CD4-positive, alpha-beta memory T cell (primary cell): ENCODE results near the gene NT5C3A. TPM values are rescaled to one million over a fixed set of nuclear protein-coding genes. Genes with fewer than 3 reads are reported as not detected.

Source experiments
- CTCF ChIA-PET: fragments of 350-600 bp; sonication (Branson Sonifier 250); formaldehyde crosslinking; loops from one replicate; lab custom pipeline; 2021; ENCODE audit warnings: inconsistent platforms; ENCODE audit not compliant: partially characterized antibody; lab: Charles Lee
- POLR2A ChIA-PET: fragments of 350-600 bp; sonication (Branson Sonifier 250); formaldehyde crosslinking; loops from one replicate; lab custom pipeline; 2021; ENCODE audit not compliant: partially characterized antibody; lab: Charles Lee
- DNase-seq, 5 donors: peaks; one replicate each; pipeline versions ENCODE4 v3.0.0 to v3.0.0-alpha.2; 2020 to 2022; ENCODE audit warnings: mixed read lengths in 1 of 5
- H3K27ac ChIP-seq: one replicate; pipeline ENCODE4 v1.7.0; 2013; ENCODE audit warnings: low read depth, low read length
- H3K27me3 ChIP-seq: 2 replicates; pipeline ENCODE4 v1.7.0; 2013; ENCODE audit warnings: mild to moderate bottlenecking, low read length, moderate library complexity; ENCODE audit not compliant: insufficient read depth
- H3K36me3 ChIP-seq: 2 replicates; pipeline ENCODE4 v1.7.0; 2013; ENCODE audit warnings: mild to moderate bottlenecking, low read length, moderate library complexity; ENCODE audit not compliant: insufficient read depth
- H3K4me1 ChIP-seq: 2 replicates; pipeline ENCODE4 v1.7.0; 2013; ENCODE audit warnings: mild to moderate bottlenecking, low read length, moderate library complexity; ENCODE audit not compliant: insufficient read depth
- H3K4me3 ChIP-seq, 2 donors: one replicate each; pipeline ENCODE4 v1.7.0; 2013; ENCODE audit warnings: low read length in 2 of 2, mild to moderate bottlenecking in 1 of 2
- H3K9me3 ChIP-seq, 2 donors: one replicate each; pipeline ENCODE4 v1.7.0; 2013; ENCODE audit warnings: low read length in 2 of 2, control low read depth in 1 of 2; ENCODE audit not compliant: control insufficient read depth in 1 of 2
- H3K27ac Mint-ChIP-seq, 7 donors: one replicate each; pipeline ENCODE4 v1.8.0; 2020 to 2021; ENCODE audit warnings: mixed read lengths in 7 of 7, mild to moderate bottlenecking in 6 of 7, inconsistent platforms in 3 of 7, moderate library complexity in 3 of 7
- H3K27me3 Mint-ChIP-seq, 2 donors: one replicate each; pipeline ENCODE4 v1.8.0; 2020 to 2021; ENCODE audit warnings: mixed read lengths in 2 of 2
- H3K36me3 Mint-ChIP-seq, 2 donors: one replicate each; pipeline ENCODE4 v1.8.0; 2020 to 2021; ENCODE audit warnings: mixed read lengths in 2 of 2, inconsistent platforms in 1 of 2, mild to moderate bottlenecking in 1 of 2
- H3K4me1 Mint-ChIP-seq, 4 donors: one replicate each; pipeline ENCODE4 v1.8.0; 2020 to 2021; ENCODE audit warnings: mixed read lengths in 4 of 4, mild to moderate bottlenecking in 1 of 4
- H3K4me3 Mint-ChIP-seq, 8 donors: one replicate each; pipeline ENCODE4 v1.8.0; 2020 to 2021; ENCODE audit warnings: mixed read lengths in 8 of 8, mild to moderate bottlenecking in 7 of 8, moderate library complexity in 6 of 8, inconsistent platforms in 3 of 8
- H3K9me3 Mint-ChIP-seq, 8 donors: one replicate each; pipeline ENCODE4 v1.8.0; 2020 to 2021; ENCODE audit warnings: mixed read lengths in 8 of 8, mild to moderate bottlenecking in 5 of 8, inconsistent platforms in 3 of 8, moderate library complexity in 1 of 8
- intact Hi-C: fragments of 100-400 bp; cut with micrococcal nuclease; formaldehyde crosslinking; loops from one replicate; pipeline ENCODE4 v1.15.1; 2023
- polyA plus RNA-seq, 2 donors: library from polyadenylated mRNA; unstranded; fragments of 300-500 nt; fragmentation: Illumina TruSeq; gene quantifications; one replicate each; pipeline ENCODE4 v1.2.3, GENCODE V29; 2021
- total RNA-seq, 2 experiments: library from RNA; stranded (reverse); gene quantifications; one replicate each; pipeline ENCODE4 v1.2.3, GENCODE V29; 2021

The NT5C3A gene
- total RNA-seq (10 to 100 TPM; 44.2 to 44.3 TPM), polyA plus RNA-seq (10 to 100 TPM; 53.4 to 93.9 TPM)

DNA sequence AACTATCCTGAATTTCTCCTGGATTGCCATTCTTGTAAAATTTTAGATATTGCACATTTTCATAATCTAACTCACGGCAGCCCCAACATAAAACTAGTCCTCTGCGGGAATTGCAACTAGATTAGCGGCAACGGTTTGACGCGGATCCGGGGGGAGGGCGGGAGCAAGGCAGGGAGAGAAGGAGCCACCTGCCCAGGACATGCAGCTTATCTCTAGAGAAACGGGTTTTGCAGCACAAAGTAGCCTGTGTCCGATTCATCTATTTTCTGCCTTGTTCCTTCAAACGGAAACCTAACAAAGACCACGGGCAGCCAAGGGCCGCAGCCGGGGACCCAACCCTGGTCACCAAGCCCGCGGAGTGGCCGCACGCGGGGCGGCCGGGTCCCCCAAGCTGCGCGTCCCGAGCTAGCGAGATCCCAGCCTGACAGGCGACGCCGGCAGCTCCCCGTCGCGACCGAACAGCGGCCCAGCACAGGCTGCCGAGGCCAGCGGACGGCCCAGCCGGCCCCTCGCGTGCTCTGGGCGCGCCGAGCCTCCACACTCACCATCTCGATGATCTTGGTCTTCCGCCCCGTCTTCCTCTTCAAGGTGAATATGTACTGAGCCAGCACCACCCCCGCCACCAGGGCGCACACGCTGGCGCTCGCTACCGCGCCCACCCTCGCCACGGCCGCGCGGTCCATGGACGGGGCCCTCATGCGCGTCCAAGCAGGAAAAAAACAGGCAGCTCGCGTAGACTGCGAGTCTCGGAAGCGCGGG, at the start of gene NT5C3A:
NT5C3A (minus strand) TSS at position 754 of the 759 bp plus-strand sequence; CDS start at position 683, 71 bp downstream.
- Mint-ChIP-seq H3K27ac (peak within 1 kb of the TSS; percentile 93 to 99 (median 96)), H3K36me3 (peaks cover 7 to 18% of the 10 kb centered on the region in 2 donors), H3K9me3 (peaks cover 0 to 12% (median 9%) of the 10 kb centered on the region in 8 donors), H3K27me3 (peaks cover 1 to 2% of the 10 kb centered on the region in 2 donors), H3K4me3 (peak within 1 kb of the TSS; percentile 95 to 98 (median 96)), H3K4me1 (peaks cover 31 to 53% (median 40%) of the 10 kb centered on the region in 4 donors)
- no peaks in the 10 kb centered on the region for H3K27me3 ChIP-seq
- POLR2A ChIA-PET = interaction anchor here (0.9 to 4.6 kb wide), 15 partner anchors 9 to 566 kb away, joined by 3 to 70 read pairs (median 4); partner anchors contain the start of genes AVL9, KBTBD2 and RP9
- peaks cover 44% of the 10 kb centered on the region for H3K4me1 ChIP-seq
- intact Hi-C loops = loop anchor here (1.0 to 2.0 kb wide), 5 partner anchors 8 to 571 kb away; partner anchors contain the start of genes BBS9, LSM5 and RP9
- no peaks in the 10 kb centered on the region for H3K9me3 ChIP-seq
- peak within 1 kb of the TSS; percentile 83 to 98 for H3K4me3 ChIP-seq
- H3K27ac ChIP-seq = peak within 1 kb of the TSS; percentile 87
- CTCF ChIA-PET = interaction anchor here (0.6 to 5.8 kb wide), 13 partner anchors 10 to 216 kb away, joined by 3 to 42 read pairs (median 4); partner anchors contain the start of genes BBS9 and RP9
- H3K36me3 ChIP-seq = no peaks in the 10 kb centered on the region
- DNase-seq = peak in 3 of 5 donors; percentile 25 to 47 (median 30)

DNA sequence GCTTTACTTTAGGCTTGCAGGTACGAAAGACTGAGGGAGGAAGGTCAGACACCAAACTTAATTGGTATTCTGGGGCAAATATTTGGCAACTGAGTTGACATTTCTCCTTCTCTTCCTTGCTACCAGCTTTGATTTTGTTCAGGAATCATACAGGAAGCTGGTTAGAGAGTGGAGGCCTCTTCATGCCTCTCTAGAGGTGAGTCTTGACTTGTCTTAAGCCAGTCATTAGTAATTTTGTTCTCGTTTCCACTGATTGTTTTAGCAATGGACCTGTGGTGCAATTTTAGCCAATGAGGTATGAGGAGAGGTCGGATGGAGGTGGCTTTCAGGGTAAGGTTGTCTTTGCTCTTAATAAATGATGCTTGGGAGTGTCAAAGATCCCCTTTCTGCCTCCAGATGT, 49.0 kb upstream of the NT5C3A start:
- Histone ChIP-seq H3K4me1 (peaks cover 26% of the 10 kb centered on the region), H3K36me3 (no peaks in the 10 kb centered on the region), H3K9me3 (no peaks in the 10 kb centered on the region), H3K4me3 (no peak overlapping the region), H3K27me3 (no peaks in the 10 kb centered on the region), H3K27ac (no peak overlapping the region)
- intact Hi-C loops = no loop called here
- CTCF ChIA-PET = interaction anchor here (4.1 to 5.5 kb wide), 2 partner anchors 71 to 265 kb away, joined by 28 to 52 read pairs; no protein-coding TSS in a partner anchor
- peaks cover 8 to 11% of the 10 kb centered on the region in 2 donors for H3K27me3 Mint-ChIP-seq
- H3K36me3 Mint-ChIP-seq = peaks cover 0 to 2% of the 10 kb centered on the region in 2 donors
- peaks cover 14 to 33% (median 22%) of the 10 kb centered on the region in 4 donors for H3K4me1 Mint-ChIP-seq
- no peak for DNase-seq
- POLR2A ChIA-PET = no interaction called here
- H3K27ac Mint-ChIP-seq = no peak overlapping the region
- H3K9me3 Mint-ChIP-seq = no peaks in the 10 kb centered on the region
- H3K4me3 Mint-ChIP-seq = no peak overlapping the region

DNA sequence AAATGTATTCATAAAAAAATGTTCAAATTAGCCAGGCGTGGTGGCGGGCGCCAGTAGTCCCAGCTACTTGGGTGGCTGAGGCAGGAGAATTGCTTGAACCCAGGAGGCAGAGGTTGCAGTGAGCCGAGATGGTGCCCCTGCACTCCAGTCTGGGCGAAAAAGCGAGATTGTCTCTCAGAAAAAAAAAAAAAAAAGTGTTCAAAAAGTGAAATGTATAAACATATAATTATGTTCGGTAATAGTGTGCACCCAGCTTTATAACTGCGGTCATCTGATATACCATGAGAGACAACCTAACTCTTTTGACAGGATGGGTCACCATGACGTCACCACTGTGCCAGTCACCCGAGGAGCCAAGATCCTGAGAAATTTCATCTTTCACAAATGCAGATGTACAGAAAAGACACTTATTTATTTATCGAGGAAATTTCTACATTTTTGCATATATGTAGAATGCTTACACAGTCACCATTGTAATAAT, 47.2 kb upstream of the NT5C3A start:
- Mint-ChIP-seq H3K27ac (peak overlapping the region in 5 of 7 donors; percentile 1 to 88 (median 46)), H3K4me1 (peaks cover 20 to 44% (median 34%) of the 10 kb centered on the region in 4 donors), H3K9me3 (no peaks in the 10 kb centered on the region), H3K4me3 (peak overlapping the region; percentile 63 to 81 (median 76)), H3K27me3 (peaks cover 6 to 10% of the 10 kb centered on the region in 2 donors), H3K36me3 (peaks cover 0 to 2% of the 10 kb centered on the region in 2 donors)
- ChIA-PET POLR2A (interaction anchor here (1.5 to 3.2 kb wide), 7 partner anchors 19 to 218 kb away, joined by 3 to 26 read pairs (median 10); partner anchors contain the start of genes BBS9, KBTBD2 and NT5C3A), CTCF (interaction anchor here (0.8 to 5.5 kb wide), 18 partner anchors 12 to 619 kb away, joined by 3 to 52 read pairs (median 5); partner anchors contain the start of genes BBS9, LSM5 and NT5C3A)
- peak overlapping the region in 1 of 2 donors; percentile 46 for H3K4me3 ChIP-seq
- peak in 1 of 5 donors; percentile 36 for DNase-seq
- intact Hi-C loops = loop anchor here (1.0 to 10.0 kb wide), 9 partner anchors 20 to 417 kb away; partner anchors contain the start of genes BBS9 and NT5C3A
- H3K27me3 ChIP-seq = no peaks in the 10 kb centered on the region
- peaks cover 38% of the 10 kb centered on the region for H3K4me1 ChIP-seq
- no peaks in the 10 kb centered on the region for H3K36me3 ChIP-seq
- no peaks in the 10 kb centered on the region for H3K9me3 ChIP-seq
- peak overlapping the region; percentile 59 for H3K27ac ChIP-seq

DNA sequence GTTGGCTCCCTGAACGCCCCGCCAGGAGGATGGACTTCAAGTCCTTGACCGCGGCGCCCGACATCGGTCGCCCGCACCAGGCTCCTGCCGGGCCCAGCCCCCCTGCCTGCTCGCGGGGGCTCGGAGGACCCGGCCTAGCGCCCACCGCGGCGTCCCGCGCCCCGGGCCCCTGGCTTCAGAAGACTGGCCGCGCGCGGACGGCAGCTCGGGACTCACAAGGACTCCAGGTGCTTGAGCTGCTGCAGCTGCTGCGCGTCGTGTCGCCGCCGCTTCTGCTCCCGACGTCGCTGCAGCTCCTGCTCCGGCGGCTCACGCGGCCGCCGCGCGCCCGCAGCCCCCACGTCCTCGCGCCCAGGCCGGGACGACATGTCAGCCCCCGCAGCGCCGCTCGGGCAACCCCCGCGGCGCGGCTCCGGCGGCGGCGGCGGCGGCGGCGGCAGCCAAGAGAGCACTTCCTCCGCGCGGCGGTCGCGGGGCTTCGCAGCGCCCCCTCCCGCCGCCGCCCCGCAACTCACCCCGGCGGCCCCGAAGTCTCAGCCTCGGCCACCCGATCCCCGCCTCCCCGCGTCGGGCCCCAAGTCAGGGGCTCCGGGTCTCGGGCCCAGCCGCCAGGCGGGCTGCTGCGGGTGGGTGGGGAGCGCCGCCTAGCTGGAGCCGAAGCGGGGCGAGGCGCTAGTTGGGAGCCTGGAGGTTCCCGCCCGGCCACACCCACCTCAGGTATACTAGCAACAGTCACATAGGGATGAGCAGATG, 46.6 kb upstream of the NT5C3A start, which contains the start of gene RP9:
RP9 (minus strand) TSS at position 400 of the 753 bp plus-strand sequence; CDS start at position 368, 32 bp downstream.
- H3K27me3 ChIP-seq = no peaks in the 10 kb centered on the region
- peak within 1 kb of the TSS; percentile 25 to 59 for H3K4me3 ChIP-seq
- Mint-ChIP-seq H3K9me3 (no peaks in the 10 kb centered on the region), H3K4me3 (peak within 1 kb of the TSS; percentile 78 to 95 (median 86)), H3K27ac (peak within 1 kb of the TSS; percentile 49 to 93 (median 81)), H3K27me3 (peaks cover 6 to 8% of the 10 kb centered on the region in 2 donors), H3K36me3 (peaks cover 0 to 3% of the 10 kb centered on the region in 2 donors), H3K4me1 (peaks cover 21 to 49% (median 36%) of the 10 kb centered on the region in 4 donors)
- H3K27ac ChIP-seq = peak within 1 kb of the TSS; percentile 80
- ChIA-PET CTCF (interaction anchor here (0.8 to 5.5 kb wide), 31 partner anchors 13 to 619 kb away, joined by 3 to 52 read pairs (median 5); partner anchors contain the start of genes BBS9, LSM5 and NT5C3A), POLR2A (interaction anchor here (0.6 to 3.2 kb wide), 13 partner anchors 12 to 619 kb away, joined by 3 to 26 read pairs (median 5); partner anchors contain the start of genes AVL9, BBS9, KBTBD2 and LSM5)
- peaks cover 38% of the 10 kb centered on the region for H3K4me1 ChIP-seq
- DNase-seq = peak; percentile 74 to 83 (median 78)
- H3K9me3 ChIP-seq = no peaks in the 10 kb centered on the region
- no peaks in the 10 kb centered on the region for H3K36me3 ChIP-seq
- intact Hi-C loops = loop anchor here (1.0 to 10.0 kb wide), 9 partner anchors 20 to 417 kb away; partner anchors contain the start of genes BBS9 and NT5C3A

DNA sequence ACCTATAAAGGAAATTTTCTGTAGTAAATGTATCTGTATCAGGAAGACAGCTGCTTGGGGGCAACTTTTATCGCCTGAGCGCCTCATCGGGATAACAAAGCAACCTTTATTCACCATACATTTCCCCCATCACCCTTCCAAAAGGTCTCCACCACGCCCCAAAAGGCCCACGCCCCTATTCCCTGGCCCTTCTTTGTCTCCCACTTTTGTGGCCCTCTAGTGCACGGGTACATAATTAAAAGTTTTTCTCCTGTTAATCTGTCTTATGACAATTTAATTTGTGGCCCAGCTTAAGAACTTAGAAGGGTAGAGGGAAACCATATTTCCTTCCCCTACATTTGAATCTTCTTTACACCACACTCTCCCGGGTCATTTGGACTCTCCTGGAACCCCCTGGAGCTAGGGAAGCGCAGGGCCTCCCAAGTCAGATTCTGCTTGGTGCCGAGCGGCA, 46.0 kb upstream of the NT5C3A start:
- Mint-ChIP-seq H3K27ac (peak overlapping the region; percentile 49 to 93 (median 81)), H3K9me3 (no peaks in the 10 kb centered on the region), H3K27me3 (peaks cover 6 to 7% of the 10 kb centered on the region in 2 donors), H3K4me3 (peak overlapping the region; percentile 78 to 95 (median 86)), H3K36me3 (peaks cover 0 to 7% of the 10 kb centered on the region in 2 donors), H3K4me1 (peaks cover 26 to 55% (median 41%) of the 10 kb centered on the region in 4 donors)
- Histone ChIP-seq H3K4me1 (peaks cover 38% of the 10 kb centered on the region), H3K27ac (peak overlapping the region; percentile 80), H3K4me3 (peak overlapping the region; percentile 25 to 59), H3K27me3 (no peaks in the 10 kb centered on the region), H3K36me3 (no peaks in the 10 kb centered on the region), H3K9me3 (no peaks in the 10 kb centered on the region)
- intact Hi-C loops = loop anchor here (1.0 to 10.0 kb wide), 9 partner anchors 21 to 416 kb away; partner anchors contain the start of genes BBS9 and NT5C3A
- POLR2A ChIA-PET = interaction anchor here (0.6 to 3.2 kb wide), 14 partner anchors 12 to 619 kb away, joined by 3 to 26 read pairs (median 4); partner anchors contain the start of genes AVL9, BBS9, FKBP9 and KBTBD2
- CTCF ChIA-PET = interaction anchor here (0.8 to 5.5 kb wide), 35 partner anchors 13 to 618 kb away, joined by 3 to 52 read pairs (median 5); partner anchors contain the start of genes BBS9, LSM5 and NT5C3A
- DNase-seq = peak in 1 of 5 donors; percentile 2
